Skeletal muscle tissue (tissue), 4 donors: ENCODE data around the gene PYCARD. TPM values are rescaled to one million over a fixed set of nuclear protein-coding genes. Genes with fewer than 3 reads are reported as not detected.

Experiments
- H3K27ac ChIP-seq: one replicate; pipeline ENCODE4 v1.7.0; 2013; ENCODE audit warnings: mild to moderate bottlenecking, low read depth, low read length, inconsistent platforms
- H3K27me3 ChIP-seq, 3 donors: one replicate each; pipeline ENCODE4 v1.7.0; 2013; ENCODE audit warnings: low read length in 3 of 3; ENCODE audit not compliant: control insufficient read depth in 3 of 3, insufficient read depth in 3 of 3
- H3K36me3 ChIP-seq, 3 donors: one replicate each; pipeline ENCODE4 v1.7.0; 2013; ENCODE audit warnings: low read length in 3 of 3; ENCODE audit not compliant: control insufficient read depth in 3 of 3, insufficient read depth in 3 of 3
- H3K4me1 ChIP-seq, 3 donors: one replicate each; pipeline ENCODE4 v1.7.0; 2013; ENCODE audit warnings: low read length in 3 of 3, mild to moderate bottlenecking in 3 of 3; ENCODE audit not compliant: control insufficient read depth in 3 of 3, insufficient read depth in 3 of 3
- H3K4me3 ChIP-seq, 3 donors: one replicate each; pipeline ENCODE4 v1.7.0; 2013; ENCODE audit warnings: low read length in 3 of 3
- H3K9ac ChIP-seq, 3 donors: one replicate each; pipeline ENCODE4 v1.7.0; 2013; ENCODE audit warnings: low read length in 3 of 3, mild to moderate bottlenecking in 3 of 3, moderate library complexity in 2 of 3, low read depth in 1 of 3
- H3K9me3 ChIP-seq, 3 donors: one replicate each; pipeline ENCODE4 v1.7.0; 2013; ENCODE audit warnings: low read length in 3 of 3; ENCODE audit not compliant: control insufficient read depth in 3 of 3
- total RNA-seq: library from RNA; depleted of rRNA; stranded (reverse); fragments of >200 nt; gene quantifications from one replicate; pipeline ENCODE4 v1.2.3, GENCODE V29; 2014
- donor health status: Osteomylitis.

The PYCARD gene
- total RNA-seq, 1 donor from 2014 or later = 27.1 TPM

- Histone ChIP-seq H3K9ac (peak overlapping the region; percentile 98 to 100 (median 99)), H3K4me3 (peak overlapping the region; percentile 93), H3K27ac (peak overlapping the region; percentile 99), H3K9me3 (no peaks in the 10 kb centered on the region), H3K36me3 (peaks cover 2 to 17% (median 16%) of the 10 kb centered on the region in 3 donors), H3K27me3 (peaks cover 10 to 14% (median 12%) of the 10 kb centered on the region in 3 donors), H3K4me1 (peaks cover 34 to 58% (median 43%) of the 10 kb centered on the region in 3 donors)
Measured at GRCh38 chr16:31215287-31216162, 13.0 kb upstream of the PYCARD start.

GRCh38 chr16:31214708-31215286, 12.2 kb upstream of the PYCARD start:
- H3K9ac ChIP-seq = peak overlapping the region; percentile 98 to 100 (median 99)
- H3K4me1 ChIP-seq = peaks cover 34 to 55% (median 43%) of the 10 kb centered on the region in 3 donors
- peak overlapping the region; percentile 99 for H3K27ac ChIP-seq
- H3K9me3 ChIP-seq = no peaks in the 10 kb centered on the region
- H3K36me3 ChIP-seq = peaks cover 2 to 17% (median 15%) of the 10 kb centered on the region in 3 donors
- H3K27me3 ChIP-seq = peaks cover 10 to 14% (median 12%) of the 10 kb centered on the region in 3 donors
- H3K4me3 ChIP-seq = peak overlapping the region; percentile 93

DNA sequence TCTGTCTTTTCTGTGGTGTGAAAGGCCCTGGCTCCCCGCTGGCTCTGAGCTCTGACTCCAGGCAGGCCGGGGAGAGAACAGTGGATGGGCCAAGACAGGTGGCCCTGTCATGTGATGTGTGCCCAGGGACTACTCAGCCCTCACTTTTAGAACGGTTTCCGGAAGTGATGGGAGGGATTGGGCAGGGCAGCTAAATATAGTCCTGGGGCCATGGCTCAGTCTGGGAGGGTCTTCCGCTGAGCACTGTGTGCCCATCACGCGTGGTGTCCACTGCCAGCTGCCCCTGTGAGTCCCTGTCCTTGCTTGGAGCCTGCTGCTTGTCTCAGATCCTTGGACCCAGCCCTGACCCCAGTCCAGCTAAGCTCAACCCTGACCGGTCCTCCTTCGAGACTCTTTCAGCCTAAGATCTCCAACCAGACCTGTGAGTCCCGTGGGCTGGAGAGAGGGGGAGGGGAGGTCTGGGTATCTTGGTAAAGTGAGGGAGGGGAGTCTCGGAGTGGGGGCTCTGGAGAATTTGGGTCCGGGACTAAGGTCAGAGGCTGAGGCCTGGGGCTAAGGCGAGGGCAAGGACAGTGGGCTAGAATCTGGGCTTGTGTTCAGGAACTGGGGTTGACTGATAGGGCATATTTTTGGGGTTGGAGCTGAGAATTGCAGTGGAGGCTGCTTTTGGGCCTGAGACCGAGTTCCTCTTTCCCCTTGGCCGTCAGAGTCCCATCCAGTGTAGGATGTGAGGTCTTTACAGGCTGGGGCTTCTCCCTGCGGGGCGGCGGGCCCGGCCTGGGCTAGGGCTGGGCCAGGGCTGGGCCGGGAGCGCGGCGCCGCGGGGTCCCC, 11.5 kb upstream of the PYCARD start, which contains the start of gene TRIM72:
TRIM72 (plus strand) TSS at position 243 of the 831 bp plus-strand sequence. CDS start 620 bp downstream, outside the sequence.
- Histone ChIP-seq H3K27me3 (peaks cover 10 to 11% (median 11%) of the 10 kb centered on the region in 3 donors), H3K36me3 (peaks cover 2 to 12% (median 11%) of the 10 kb centered on the region in 3 donors), H3K9me3 (no peaks in the 10 kb centered on the region), H3K27ac (peak within 1 kb of the TSS; percentile 99), H3K9ac (peak within 1 kb of the TSS; percentile 98 to 100 (median 99)), H3K4me3 (peak within 1 kb of the TSS; percentile 93), H3K4me1 (peaks cover 34 to 52% (median 38%) of the 10 kb centered on the region in 3 donors)

DNA sequence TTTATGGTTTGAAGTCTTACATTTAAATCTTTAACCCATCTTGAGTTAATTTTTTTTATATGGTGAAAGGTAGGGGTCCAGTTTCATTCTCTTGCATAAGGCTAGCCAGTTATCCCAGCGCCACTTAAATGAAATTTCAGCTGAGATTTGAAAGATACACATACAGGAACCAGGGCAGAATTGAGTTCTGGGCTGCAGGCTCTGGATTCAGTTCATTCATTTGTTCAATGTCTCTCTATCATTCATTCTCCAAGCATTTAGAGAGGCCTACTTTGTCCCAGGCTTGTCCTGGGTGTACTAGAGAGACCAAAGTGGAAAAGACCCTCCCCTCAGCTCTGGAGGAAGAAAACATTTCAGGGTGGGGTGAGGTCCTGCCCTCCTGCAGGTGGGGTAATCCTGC, 10.8 kb upstream of the PYCARD start:
- Histone ChIP-seq H3K9ac (peak overlapping the region; percentile 77 to 99 (median 87)), H3K27ac (peak overlapping the region; percentile 99), H3K36me3 (peaks cover 0 to 10% (median 7%) of the 10 kb centered on the region in 3 donors), H3K4me1 (peaks cover 32 to 47% (median 34%) of the 10 kb centered on the region in 3 donors), H3K9me3 (no peaks in the 10 kb centered on the region), H3K4me3 (peak overlapping the region in 2 of 3 donors; percentile 43 to 49), H3K27me3 (peaks cover 8 to 11% (median 10%) of the 10 kb centered on the region in 3 donors)

DNA sequence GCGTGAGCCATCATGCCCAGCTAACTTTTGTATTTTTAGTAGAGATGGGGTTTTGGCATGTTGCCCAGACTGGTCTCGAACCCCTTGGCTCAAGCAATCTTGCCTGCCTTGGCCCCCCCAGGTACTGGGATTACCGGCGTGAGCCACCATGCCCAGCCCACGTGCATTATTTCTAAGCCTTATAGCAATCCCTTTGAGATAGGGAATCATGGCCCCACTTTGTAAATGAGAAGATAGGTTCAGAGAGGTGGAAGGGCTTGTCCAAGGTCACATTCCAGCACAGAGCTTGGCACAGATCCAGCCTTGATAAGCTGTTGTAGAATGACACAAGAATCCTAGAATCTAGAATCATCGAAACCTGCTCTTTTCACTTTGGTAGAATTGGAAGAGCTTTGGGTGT, 4.2 kb upstream of the PYCARD start:
- Histone ChIP-seq H3K27me3 (no peaks in the 10 kb centered on the region), H3K36me3 (no peaks in the 10 kb centered on the region), H3K9ac (no peak overlapping the region), H3K4me1 (peaks cover 4 to 13% (median 13%) of the 10 kb centered on the region in 3 donors), H3K4me3 (no peak overlapping the region), H3K9me3 (no peaks in the 10 kb centered on the region), H3K27ac (no peak overlapping the region)

DNA sequence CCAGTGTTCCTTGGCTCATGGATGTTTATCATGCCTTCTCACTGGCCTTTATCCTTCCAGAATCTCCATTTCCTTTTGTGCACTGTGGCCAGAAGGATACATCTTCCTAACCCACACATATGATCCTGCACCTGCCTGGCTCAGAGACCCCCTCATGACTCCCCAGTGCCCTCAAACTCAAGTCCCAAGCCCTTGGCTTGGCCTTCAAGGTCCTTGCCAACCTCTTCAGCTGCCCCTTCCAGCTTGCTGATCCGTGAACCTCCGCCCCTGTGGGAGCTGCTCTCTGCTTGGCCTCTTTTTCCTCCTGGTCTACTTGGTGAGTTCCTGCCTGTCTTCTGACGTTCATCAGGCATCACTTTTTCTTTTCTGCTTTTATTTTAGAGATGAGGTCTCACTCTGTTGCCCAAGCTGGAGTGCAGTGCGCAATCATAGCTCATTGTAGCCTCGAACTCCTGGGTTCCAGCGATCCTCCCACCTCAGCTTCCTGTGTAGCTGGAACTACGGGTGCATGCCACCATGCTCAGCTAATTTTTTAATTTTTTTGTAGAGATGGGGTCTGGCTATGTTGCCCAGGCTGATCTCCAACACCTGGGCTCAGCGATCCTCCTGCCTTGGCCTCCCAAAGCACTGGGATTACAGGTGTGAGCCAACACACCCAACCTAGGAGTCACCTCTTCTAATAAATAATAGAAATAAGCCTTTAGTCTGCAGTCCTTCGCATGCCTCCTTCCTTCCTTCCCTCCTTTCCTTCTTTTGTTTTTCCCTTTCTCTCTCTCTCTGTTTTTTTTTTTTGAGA, 2.5 kb upstream of the PYCARD start:
- H3K9me3 ChIP-seq = no peaks in the 10 kb centered on the region
- no peaks in the 10 kb centered on the region for H3K27me3 ChIP-seq
- H3K27ac ChIP-seq = no peak overlapping the region
- H3K36me3 ChIP-seq = peaks cover 0 to 6% (median 0%) of the 10 kb centered on the region in 3 donors
- peaks cover 16 to 23% (median 23%) of the 10 kb centered on the region in 3 donors for H3K4me1 ChIP-seq
- no peak overlapping the region for H3K4me3 ChIP-seq
- H3K9ac ChIP-seq = no peak overlapping the region

GRCh38 chr16:31201582-31202413, 762 bp downstream of the PYCARD start:
- Histone ChIP-seq H3K27ac (no peak overlapping the region), H3K27me3 (no peaks in the 10 kb centered on the region), H3K4me1 (peaks cover 16 to 23% (median 19%) of the 10 kb centered on the region in 3 donors), H3K9ac (peak overlapping the region; percentile 38 to 75 (median 51)), H3K9me3 (no peaks in the 10 kb centered on the region), H3K4me3 (peak overlapping the region; percentile 73 to 82 (median 81)), H3K36me3 (peaks cover 4 to 18% (median 7%) of the 10 kb centered on the region in 3 donors)

DNA sequence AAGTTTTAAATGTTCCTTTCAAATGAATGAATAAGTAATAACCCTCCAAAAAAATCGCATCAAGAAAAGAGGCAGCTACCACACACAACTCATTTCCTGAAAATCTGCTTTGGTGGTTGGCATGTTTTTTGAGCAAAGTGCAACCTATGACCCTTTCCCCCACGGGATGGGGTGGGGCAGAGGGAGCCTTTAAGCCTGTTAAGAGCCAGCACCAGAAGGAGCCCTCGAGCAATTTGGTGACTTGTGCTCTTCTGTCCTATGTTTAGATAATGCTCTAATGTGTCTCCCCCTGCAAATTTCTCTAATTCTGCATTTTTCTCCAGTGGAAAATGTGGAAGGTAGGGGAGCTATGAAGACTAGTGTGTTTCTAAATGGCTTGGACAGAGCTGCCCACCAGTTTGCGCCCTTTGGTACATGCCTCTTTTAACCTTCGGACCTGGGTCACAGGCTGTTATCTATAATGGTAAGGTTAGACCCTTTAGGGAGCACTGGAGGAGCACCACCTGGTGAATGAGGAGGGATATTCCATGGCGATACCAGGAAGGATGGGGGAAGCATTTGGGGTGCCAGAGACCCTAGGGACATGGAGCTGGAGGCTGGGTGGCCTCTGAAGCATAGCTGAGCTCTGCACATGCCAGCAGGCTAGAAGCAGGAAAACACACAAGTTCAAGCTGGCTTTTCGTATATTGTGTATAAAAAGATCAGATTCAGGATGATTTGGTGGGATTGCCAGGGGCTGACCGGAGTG, 1.6 kb downstream of the PYCARD start:
- Histone ChIP-seq H3K9me3 (no peaks in the 10 kb centered on the region), H3K27ac (no peak overlapping the region), H3K36me3 (peaks cover 9 to 23% (median 13%) of the 10 kb centered on the region in 3 donors), H3K4me3 (peak overlapping the region in 1 of 3 donors; percentile 82), H3K9ac (peak overlapping the region in 1 of 3 donors; percentile 75), H3K4me1 (peaks cover 16 to 23% (median 19%) of the 10 kb centered on the region in 3 donors), H3K27me3 (no peaks in the 10 kb centered on the region)
